ENCODE results near the gene LILRB1. TPM values are rescaled to one million over a fixed set of nuclear protein-coding genes. Genes with fewer than 3 reads are reported as not detected.
"Not testable (repeated sequence)": the region's sequence is repeated elsewhere in the genome, so short reads cannot be mapped to it uniquely, and the experiment has no call there.

Gene LILRB1
- total RNA-seq, 8 experiments from 2014 or later, result 0.49 to 2.3 TPM; not detected in 6

GRCh38 chr19:54608792-54609191, 21.5 kb upstream of the LILRB1 start:
- no peak overlapping the region for H3K27ac ChIP-seq
- 18 to 80% (median 58%) methylated on average over 2 to 12 of the region's 15 CpGs; no CpG with 5 or more reads in 3 of the 10 experiments for WGBS, 10 experiments
- in situ Hi-C loops (cut with MboI; ENCODE audit: low pct_unique_long_range_greater_than_20kb in 2 of 9, low sequenced_read_pairs in 9 of 9, unreplicated experiment in 9 of 9), result no loop called here
- H3K4me1 ChIP-seq (replicated peaks in 1 of 2), result no peaks in the 10 kb centered on the region
- no peak overlapping the region for H3K4me3 ChIP-seq
- no peak for ATAC-seq (replicated peaks in 6 of 8)

- H3K4me1 ChIP-seq (replicated peaks in 1 of 2), result no peaks in the 10 kb centered on the region
- H3K27ac ChIP-seq, result no peak overlapping the region
- ATAC-seq (replicated peaks in 6 of 8), result no peak
- WGBS, 10 experiments, result 11 to 88% (median 55%) methylated on average over 5 to 8 of the region's 26 CpGs; no CpG with 5 or more reads in 7 of the 10 experiments
- in situ Hi-C loops (cut with MboI; ENCODE audit: low pct_unique_long_range_greater_than_20kb in 2 of 9, low sequenced_read_pairs in 9 of 9, unreplicated experiment in 9 of 9), result no loop called here
- no peak overlapping the region for H3K4me3 ChIP-seq
These were observed 20.9 kb upstream of the LILRB1 start for GRCh38 chr19:54609356-54609791.

- ATAC-seq (replicated peaks in 6 of 8), result no peak
- Histone ChIP-seq H3K4me3 (no peak overlapping the region), H3K27ac (no peak overlapping the region), H3K4me1 (replicated peaks in 1 of 2) (no peaks in the 10 kb centered on the region)
- WGBS, 10 experiments, result 11 to 83% (median 30%) methylated on average over 1 of the region's 1 CpG; no CpG with 5 or more reads in 4 of the 10 experiments
- in situ Hi-C loops (cut with MboI; ENCODE audit: low pct_unique_long_range_greater_than_20kb in 2 of 9, low sequenced_read_pairs in 9 of 9, unreplicated experiment in 9 of 9), result no loop called here
These were observed 17.9 kb upstream of the LILRB1 start for GRCh38 chr19:54612428-54612827.

GRCh38 chr19:54614726-54615125, 15.6 kb upstream of the LILRB1 start:
- no peak for ATAC-seq (replicated peaks in 6 of 8)
- H3K4me1 ChIP-seq (replicated peaks in 1 of 2), result no peaks in the 10 kb centered on the region
- in situ Hi-C loops (cut with MboI; ENCODE audit: low pct_unique_long_range_greater_than_20kb in 2 of 9, low sequenced_read_pairs in 9 of 9, unreplicated experiment in 9 of 9), result no loop called here
- WGBS, 10 experiments, result 0 to 80% (median 36%) methylated on average over 1 of the region's 1 CpG; no CpG with 5 or more reads in 4 of the 10 experiments
- H3K27ac ChIP-seq, result no peak overlapping the region
- H3K4me3 ChIP-seq, result no peak overlapping the region

DNA sequence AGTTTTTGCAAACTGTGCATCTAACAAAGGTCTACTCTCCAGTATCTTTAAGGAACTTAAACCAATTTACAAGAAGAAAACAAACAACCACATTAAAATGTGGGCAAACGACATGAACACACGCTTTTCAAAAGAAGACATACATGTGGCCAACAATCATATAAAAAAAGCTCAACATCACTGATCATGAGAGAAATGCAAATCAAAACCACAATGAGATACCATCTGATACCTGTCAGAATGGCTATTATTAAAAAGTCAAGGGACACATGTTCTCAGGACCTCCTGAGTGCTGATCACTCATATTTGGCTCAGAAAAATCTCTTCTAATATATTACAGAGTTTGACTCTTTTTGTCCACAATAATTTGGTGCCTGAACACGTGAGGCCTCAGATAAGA, 14.2 kb upstream of the LILRB1 start:
- in situ Hi-C loops (cut with MboI; ENCODE audit: low pct_unique_long_range_greater_than_20kb in 2 of 9, low sequenced_read_pairs in 9 of 9, unreplicated experiment in 9 of 9), result no loop called here
- Histone ChIP-seq H3K4me1 (replicated peaks in 1 of 2) (no peaks in the 10 kb centered on the region), H3K27ac (no peak overlapping the region), H3K4me3 (no peak overlapping the region)
- ATAC-seq (replicated peaks in 6 of 8), result no peak
- WGBS, 10 experiments, result 0 to 55% (median 17%) methylated on average over 1 to 3 of the region's 3 CpGs

GRCh38 chr19:54616821-54617560, 13.3 kb upstream of the LILRB1 start:
- no peak for ATAC-seq (replicated peaks in 6 of 8)
- in situ Hi-C loops (cut with MboI; ENCODE audit: low pct_unique_long_range_greater_than_20kb in 2 of 9, low sequenced_read_pairs in 9 of 9, unreplicated experiment in 9 of 9), result no loop called here
- 0 to 33% (median 15%) methylated on average over 1 to 5 of the region's 5 CpGs; no CpG with 5 or more reads in 1 of the 10 experiments for WGBS, 10 experiments
- Histone ChIP-seq H3K4me1 (replicated peaks in 1 of 2) (no peaks in the 10 kb centered on the region), H3K4me3 (no peak overlapping the region), H3K27ac (no peak overlapping the region)

GRCh38 chr19:54620464-54620863, 9.8 kb upstream of the LILRB1 start:
- in situ Hi-C loops (cut with MboI; ENCODE audit: low pct_unique_long_range_greater_than_20kb in 2 of 9, low sequenced_read_pairs in 9 of 9, unreplicated experiment in 9 of 9), result no loop called here
- no peak overlapping the region for H3K27ac ChIP-seq
- ATAC-seq (replicated peaks in 6 of 8), result no peak
- WGBS, 10 experiments, result 0 to 57% (median 15%) methylated on average over 1 to 4 of the region's 4 CpGs; no CpG with 5 or more reads in 2 of the 10 experiments
- H3K4me3 ChIP-seq, result no peak overlapping the region
- no peaks in the 10 kb centered on the region for H3K4me1 ChIP-seq (replicated peaks in 1 of 2)

GRCh38 chr19:54622431-54622830, 7.9 kb upstream of the LILRB1 start:
- 0 to 40% (median 11%) methylated on average over 1 to 4 of the region's 4 CpGs for WGBS, 10 experiments
- in situ Hi-C loops (cut with MboI; ENCODE audit: low pct_unique_long_range_greater_than_20kb in 2 of 9, low sequenced_read_pairs in 9 of 9, unreplicated experiment in 9 of 9), result no loop called here
- ATAC-seq (replicated peaks in 6 of 8), result no peak
- Histone ChIP-seq H3K27ac (no peak overlapping the region), H3K4me1 (replicated peaks in 1 of 2) (no peaks in the 10 kb centered on the region), H3K4me3 (no peak overlapping the region)

- H3K27ac ChIP-seq; in situ Hi-C loops (cut with MboI; ENCODE audit: low pct_unique_long_range_greater_than_20kb in 2 of 9, low sequenced_read_pairs in 9 of 9, unreplicated experiment in 9 of 9); ATAC-seq (replicated peaks in 6 of 8); H3K4me3 ChIP-seq; H3K4me1 ChIP-seq (replicated peaks in 1 of 2): not testable (repeated sequence)
- no CpG with 5 or more reads among the region's 10 CpGs for WGBS, 10 experiments
These were observed 6.0 kb upstream of the LILRB1 start for GRCh38 chr19:54624234-54624633.

DNA sequence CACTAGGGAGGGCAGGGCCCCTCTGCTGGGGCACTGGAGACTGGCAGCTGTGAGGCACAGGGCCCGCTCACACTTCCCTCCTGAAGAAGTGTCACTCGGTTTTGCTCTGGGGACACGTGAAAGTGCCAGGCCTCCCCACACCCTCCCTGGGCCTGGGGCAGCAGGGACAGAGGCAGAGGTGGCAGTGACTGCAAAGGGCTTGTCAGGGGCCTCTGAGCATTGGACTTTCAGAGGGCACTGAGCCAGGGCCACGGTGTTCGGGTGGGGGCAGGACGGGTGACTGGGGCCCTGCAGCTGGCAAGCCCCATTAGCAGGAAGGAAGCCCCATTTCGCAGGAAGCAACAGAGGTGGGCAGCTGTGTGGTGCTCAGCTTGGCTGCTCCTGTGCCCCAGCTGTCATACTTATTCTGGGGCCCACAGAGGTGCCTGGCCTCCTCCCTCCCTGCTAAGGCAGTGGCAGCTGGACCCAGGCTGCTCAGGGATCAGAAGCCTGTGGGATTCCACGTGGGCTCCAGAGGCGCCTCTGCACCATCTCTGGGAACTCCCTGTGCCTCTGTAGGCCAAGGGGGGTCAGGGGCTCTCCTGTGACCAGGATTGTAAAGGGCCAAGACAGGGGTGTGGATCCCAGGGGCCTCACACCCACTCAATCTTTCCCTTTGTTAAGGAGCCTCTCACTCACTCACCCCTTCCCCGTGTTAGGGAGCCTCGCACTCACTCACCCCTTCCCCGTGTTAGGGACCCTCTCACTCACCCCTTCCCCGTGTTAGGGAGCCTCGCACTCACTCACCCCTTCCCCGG, 5.2 kb upstream of the LILRB1 start:
- WGBS, 10 experiments, result 38% methylated on average over 3 of the region's 15 CpGs; no CpG with 5 or more reads in 9 of the 10 experiments
- H3K27ac ChIP-seq; H3K4me1 ChIP-seq (replicated peaks in 1 of 2); in situ Hi-C loops (cut with MboI; ENCODE audit: low pct_unique_long_range_greater_than_20kb in 2 of 9, low sequenced_read_pairs in 9 of 9, unreplicated experiment in 9 of 9); H3K4me3 ChIP-seq; ATAC-seq (replicated peaks in 6 of 8): not testable (repeated sequence)

DNA sequence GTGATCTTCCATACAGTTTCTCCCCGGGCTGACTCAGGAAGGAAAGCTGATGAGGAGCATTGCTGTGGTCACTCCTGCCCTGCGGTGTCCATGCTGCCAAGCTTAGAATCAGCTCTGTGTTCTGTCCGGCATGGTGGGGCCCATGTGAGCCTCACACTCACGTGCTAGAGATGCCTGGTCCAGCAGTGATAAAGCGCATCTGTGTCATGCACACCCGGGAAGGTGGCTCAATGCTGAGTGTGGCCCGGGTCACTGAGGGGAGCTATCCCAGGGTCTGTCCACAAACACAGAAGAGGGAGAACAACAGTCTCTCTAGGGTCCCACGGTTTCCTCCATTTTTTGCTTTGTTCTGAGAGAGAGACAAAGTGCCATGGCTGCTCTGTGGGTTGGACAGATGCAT, 3.5 kb upstream of the LILRB1 start:
- H3K4me1 ChIP-seq (replicated peaks in 1 of 2), result no peaks in the 10 kb centered on the region
- no peak overlapping the region for H3K27ac ChIP-seq
- in situ Hi-C loops (cut with MboI; ENCODE audit: low pct_unique_long_range_greater_than_20kb in 2 of 9, low sequenced_read_pairs in 9 of 9, unreplicated experiment in 9 of 9), result no loop called here
- 0 to 80% (median 50%) methylated on average over 1 to 6 of the region's 8 CpGs; no CpG with 5 or more reads in 2 of the 10 experiments for WGBS, 10 experiments
- no peak for ATAC-seq (replicated peaks in 6 of 8)
- H3K4me3 ChIP-seq, result no peak overlapping the region

DNA sequence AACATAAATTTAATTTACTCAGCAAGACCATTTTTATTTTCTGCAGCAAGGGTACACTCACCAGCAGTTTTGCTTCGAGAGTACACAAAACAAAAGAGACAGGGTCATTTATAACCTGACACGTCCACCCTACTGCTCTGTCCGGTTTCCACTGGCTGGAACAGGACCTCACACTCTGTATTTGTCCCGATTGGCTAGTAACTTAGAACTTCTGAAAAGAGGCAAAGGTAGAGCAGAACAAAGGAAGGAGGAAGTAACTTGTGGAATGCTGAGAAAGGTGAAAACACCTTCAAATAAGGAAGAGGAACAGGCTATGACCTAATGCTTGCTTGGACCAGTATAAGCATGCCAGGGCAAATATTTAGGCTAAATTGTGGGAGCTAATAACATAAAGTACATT, 2.4 kb upstream of the LILRB1 start:
- H3K27ac ChIP-seq; H3K4me3 ChIP-seq; ATAC-seq (replicated peaks in 6 of 8); H3K4me1 ChIP-seq (replicated peaks in 1 of 2); in situ Hi-C loops (cut with MboI; ENCODE audit: low pct_unique_long_range_greater_than_20kb in 2 of 9, low sequenced_read_pairs in 9 of 9, unreplicated experiment in 9 of 9): not testable (repeated sequence)
- WGBS, 10 experiments, result 0 to 54% (median 17%) methylated on average over 1 to 4 of the region's 4 CpGs; no CpG with 5 or more reads in 2 of the 10 experiments

DNA sequence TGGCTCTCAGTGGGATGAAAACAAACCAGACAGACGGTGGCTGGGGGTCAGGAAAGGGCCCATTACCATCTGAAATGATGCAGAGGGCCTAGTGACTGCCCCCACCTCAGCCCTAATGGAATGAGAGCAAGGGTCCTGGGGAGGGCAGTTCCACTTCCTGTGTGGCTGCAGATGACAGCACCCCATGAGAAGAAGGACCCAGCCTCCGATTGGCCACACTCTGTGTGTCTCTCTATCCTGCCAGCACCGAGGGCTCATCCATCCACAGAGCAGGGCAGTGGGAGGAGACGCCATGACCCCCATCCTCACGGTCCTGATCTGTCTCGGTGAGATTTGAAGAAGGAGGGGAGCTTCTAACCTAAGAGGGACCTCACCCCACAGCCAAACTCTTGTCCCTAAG, 498 bp downstream of the LILRB1 start:
- in situ Hi-C loops (cut with MboI; ENCODE audit: low pct_unique_long_range_greater_than_20kb in 2 of 9, low sequenced_read_pairs in 9 of 9, unreplicated experiment in 9 of 9), result no loop called here
- Histone ChIP-seq H3K4me3 (no peak overlapping the region), H3K27ac (no peak overlapping the region), H3K4me1 (replicated peaks in 1 of 2) (no peaks in the 10 kb centered on the region)
- WGBS, 10 experiments, result 0 to 17% (median 0%) methylated on average over 1 to 2 of the region's 6 CpGs; no CpG with 5 or more reads in 7 of the 10 experiments
- ATAC-seq (replicated peaks in 6 of 8), result no peak

Data from motor neuron (in vitro differentiated cells).